Activated T-helper 1 cell treated with anti-CD3 and anti-CD28 coated beads, Interleukin-12 subunit alpha, Interleukin-12 subunit beta, Interleukin-2, Interleukin-4 antibody, amounts not matched to agents 30 ng/mL and 10 ng/mL and 1 ng/mL, durations not matched to agents 14 hours and 24 hours and 36 hours (primary cell): ENCODE data around the gene BHMT. TPM values are rescaled to one million over a fixed set of nuclear protein-coding genes. Genes with fewer than 3 reads are reported as not detected.

Experiments used
- DNase-seq: peaks from one replicate; pipeline ENCODE4 v3.0.0; 2021; ENCODE audit warnings: low spot score
- H3K27ac Mint-ChIP-seq: one replicate; pipeline ENCODE4 v1.8.0; 2021; ENCODE audit warnings: mild to moderate bottlenecking, mixed read lengths
- H3K27me3 Mint-ChIP-seq: one replicate; pipeline ENCODE4 v1.8.0; 2022; ENCODE audit warnings: mild to moderate bottlenecking, moderate library complexity, mixed read lengths; ENCODE audit not compliant: insufficient read depth
- H3K36me3 Mint-ChIP-seq: one replicate; pipeline ENCODE4 v1.8.0; 2021; ENCODE audit warnings: low read depth, mixed read lengths
- H3K4me1 Mint-ChIP-seq: one replicate; pipeline ENCODE4 v1.8.0; 2021; ENCODE audit warnings: low read depth, mixed read lengths
- H3K4me3 Mint-ChIP-seq: one replicate; pipeline ENCODE4 v1.8.0; 2021; ENCODE audit warnings: mild to moderate bottlenecking, moderate library complexity, mixed read lengths
- H3K9me3 Mint-ChIP-seq: one replicate; pipeline ENCODE4 v1.8.0; 2021; ENCODE audit warnings: mixed read lengths
- intact Hi-C: fragments of 100-400 bp; cut with micrococcal nuclease; formaldehyde crosslinking; loops from one replicate; pipeline ENCODE4 v1.15.1; 2024
- total RNA-seq: library from RNA; stranded (reverse); gene quantifications from 2 replicates; pipeline ENCODE4 v1.2.3, GENCODE V29; 2022

Gene BHMT
- total RNA-seq, 1 donor from 2014 or later, result not detected

- H3K27ac Mint-ChIP-seq, result no peak overlapping the region
- no peaks in the 10 kb centered on the region for H3K9me3 Mint-ChIP-seq
- no peaks in the 10 kb centered on the region for H3K36me3 Mint-ChIP-seq
- intact Hi-C loops, result no loop called here
- no peak for DNase-seq
- H3K4me1 Mint-ChIP-seq, result no peaks in the 10 kb centered on the region
- peaks cover 5% of the 10 kb centered on the region for H3K27me3 Mint-ChIP-seq
- no peak overlapping the region for H3K4me3 Mint-ChIP-seq
Measured at GRCh38 chr5:79091064-79091463, 20.5 kb upstream of the BHMT start.

DNA sequence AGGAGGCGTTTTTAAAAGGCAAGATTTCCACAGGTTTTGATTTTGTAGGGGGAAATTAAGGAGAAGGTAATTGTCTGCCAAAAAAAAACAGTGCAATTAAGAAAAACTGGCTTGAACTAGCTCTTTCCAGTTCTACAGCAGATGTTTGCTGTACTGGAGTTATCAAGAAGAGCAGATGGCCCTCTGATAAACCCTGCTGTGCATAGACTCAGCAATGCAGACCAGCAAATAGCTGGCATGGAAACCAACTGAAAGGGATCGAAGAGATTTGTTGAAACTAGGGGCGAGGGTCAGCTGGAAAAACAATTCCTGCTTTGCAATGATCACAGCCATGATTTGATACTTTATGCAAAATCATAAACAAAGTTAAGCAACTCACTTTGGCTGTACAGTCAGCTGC lies 17.8 kb upstream of the BHMT start:
- intact Hi-C loops, result no loop called here
- Mint-ChIP-seq H3K27me3 (peaks cover 3% of the 10 kb centered on the region), H3K4me1 (no peaks in the 10 kb centered on the region), H3K4me3 (no peak overlapping the region), H3K9me3 (no peaks in the 10 kb centered on the region), H3K36me3 (no peaks in the 10 kb centered on the region), H3K27ac (no peak overlapping the region)
- no peak for DNase-seq

- H3K27me3 Mint-ChIP-seq, result peaks cover 35% of the 10 kb centered on the region
- no peaks in the 10 kb centered on the region for H3K9me3 Mint-ChIP-seq
- H3K4me3 Mint-ChIP-seq, result no peak overlapping the region
- H3K4me1 Mint-ChIP-seq, result no peaks in the 10 kb centered on the region
- DNase-seq, result no peak
- H3K36me3 Mint-ChIP-seq, result no peaks in the 10 kb centered on the region
- no peak overlapping the region for H3K27ac Mint-ChIP-seq
- intact Hi-C loops, result no loop called here
Measured at GRCh38 chr5:79105868-79106267, 5.7 kb upstream of the BHMT start.

GRCh38 chr5:79107020-79107796 lies 4.4 kb upstream of the BHMT start:
- no peak overlapping the region for H3K27ac Mint-ChIP-seq
- no peaks in the 10 kb centered on the region for H3K9me3 Mint-ChIP-seq
- intact Hi-C loops, result no loop called here
- no peaks in the 10 kb centered on the region for H3K36me3 Mint-ChIP-seq
- H3K27me3 Mint-ChIP-seq, result peaks cover 46% of the 10 kb centered on the region
- no peak for DNase-seq
- no peak overlapping the region for H3K4me3 Mint-ChIP-seq
- no peaks in the 10 kb centered on the region for H3K4me1 Mint-ChIP-seq

DNA sequence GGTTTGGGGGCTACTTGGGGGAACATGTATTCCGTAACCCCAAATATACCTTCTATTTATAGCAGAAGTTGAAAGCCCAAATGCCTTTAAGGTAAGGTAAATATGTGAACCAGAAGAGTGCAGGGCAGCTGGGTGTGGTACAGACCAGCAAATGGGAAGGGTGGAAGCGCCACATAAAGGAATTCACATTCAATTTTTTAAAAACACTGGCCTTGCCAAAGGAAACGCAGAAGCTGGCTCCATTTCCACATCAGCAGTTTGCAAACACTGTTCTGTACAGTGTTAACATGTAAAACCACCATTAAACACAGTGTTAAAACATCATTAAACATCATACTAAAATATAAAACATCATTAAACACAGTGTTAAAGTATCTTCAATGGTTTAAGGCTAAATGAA lies 3.5 kb upstream of the BHMT start:
- Mint-ChIP-seq H3K4me3 (no peak overlapping the region), H3K9me3 (no peaks in the 10 kb centered on the region), H3K27ac (no peak overlapping the region), H3K36me3 (no peaks in the 10 kb centered on the region), H3K27me3 (peaks cover 53% of the 10 kb centered on the region), H3K4me1 (no peaks in the 10 kb centered on the region)
- no peak for DNase-seq
- intact Hi-C loops, result no loop called here

GRCh38 chr5:79108792-79109191 lies 2.8 kb upstream of the BHMT start:
- H3K27ac Mint-ChIP-seq, result no peak overlapping the region
- no peak for DNase-seq
- no peaks in the 10 kb centered on the region for H3K4me1 Mint-ChIP-seq
- H3K9me3 Mint-ChIP-seq, result no peaks in the 10 kb centered on the region
- no peak overlapping the region for H3K4me3 Mint-ChIP-seq
- intact Hi-C loops, result no loop called here
- no peaks in the 10 kb centered on the region for H3K36me3 Mint-ChIP-seq
- H3K27me3 Mint-ChIP-seq, result peaks cover 58% of the 10 kb centered on the region

- no peaks in the 10 kb centered on the region for H3K4me1 Mint-ChIP-seq
- H3K27ac Mint-ChIP-seq, result no peak overlapping the region
- intact Hi-C loops, result loop anchor here (1.0 kb wide), 3 partner anchors 85 to 211 kb away; no protein-coding TSS in a partner anchor
Measured at GRCh38 chr5:79109527-79110492, 1.8 kb upstream of the BHMT start.

GRCh38 chr5:79111960-79112702 lies 522 bp downstream of the BHMT start:
- Mint-ChIP-seq H3K27ac (no peak overlapping the region), H3K9me3 (no peaks in the 10 kb centered on the region), H3K4me1 (no peaks in the 10 kb centered on the region), H3K4me3 (no peak overlapping the region), H3K27me3 (peaks cover 71% of the 10 kb centered on the region), H3K36me3 (no peaks in the 10 kb centered on the region)
- DNase-seq, result no peak
- intact Hi-C loops, result no loop called here

More at GRCh38 chr5:79109527-79110492, 1.8 kb upstream of the BHMT start:
- H3K9me3 Mint-ChIP-seq, result no peaks in the 10 kb centered on the region
- no peaks in the 10 kb centered on the region for H3K36me3 Mint-ChIP-seq
- no peak overlapping the region for H3K4me3 Mint-ChIP-seq
- H3K27me3 Mint-ChIP-seq, result peaks cover 62% of the 10 kb centered on the region
- DNase-seq, result no peak

DNA sequence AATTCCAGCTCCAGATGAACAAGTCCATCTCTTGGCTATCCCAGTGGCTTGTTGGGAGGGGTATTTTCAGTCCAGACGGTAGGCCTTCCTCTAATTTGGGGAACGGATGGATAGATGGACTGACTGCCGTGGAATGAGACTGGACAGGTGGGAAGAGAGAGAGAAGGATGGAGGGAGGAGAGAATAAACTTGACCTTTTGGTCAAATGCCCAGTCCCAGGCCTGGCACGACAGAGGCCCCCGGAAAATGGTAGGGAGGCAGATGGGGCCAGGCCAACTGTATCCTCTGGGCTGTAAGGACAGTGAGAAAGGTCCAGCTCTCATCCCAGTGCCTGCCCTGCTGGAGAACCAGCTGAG lies 1.1 kb downstream of the BHMT start:
- intact Hi-C loops, result no loop called here
- H3K27me3 Mint-ChIP-seq, result peaks cover 70% of the 10 kb centered on the region
- H3K4me1 Mint-ChIP-seq, result no peaks in the 10 kb centered on the region
- H3K9me3 Mint-ChIP-seq, result no peaks in the 10 kb centered on the region
- no peaks in the 10 kb centered on the region for H3K36me3 Mint-ChIP-seq
- no peak for DNase-seq
- H3K4me3 Mint-ChIP-seq, result no peak overlapping the region
- H3K27ac Mint-ChIP-seq, result no peak overlapping the region

DNA sequence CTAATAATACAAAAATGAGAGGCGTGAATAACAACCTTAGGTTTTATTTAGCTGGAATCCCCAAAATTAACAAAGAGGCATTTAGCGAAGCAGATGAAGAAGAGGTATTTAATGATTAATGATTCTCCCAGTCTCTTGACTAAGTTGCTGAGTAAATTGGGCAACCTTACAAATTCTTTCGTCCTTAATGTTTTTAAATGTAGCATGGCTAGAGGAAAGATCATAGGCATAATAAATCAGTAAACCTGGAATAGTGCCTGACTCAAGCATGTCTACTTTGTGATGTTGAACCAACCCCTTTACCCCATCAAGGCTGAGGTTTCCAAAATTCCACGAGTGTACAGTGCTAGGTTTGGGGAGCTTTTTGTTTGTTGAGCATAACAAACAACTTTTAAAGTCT lies 7.9 kb downstream of the BHMT start:
- intact Hi-C loops, result no loop called here
- no peaks in the 10 kb centered on the region for H3K4me1 Mint-ChIP-seq
- H3K4me3 Mint-ChIP-seq, result no peak overlapping the region
- DNase-seq, result no peak
- no peak overlapping the region for H3K27ac Mint-ChIP-seq
- no peaks in the 10 kb centered on the region for H3K36me3 Mint-ChIP-seq
- H3K27me3 Mint-ChIP-seq, result peaks cover 15% of the 10 kb centered on the region
- H3K9me3 Mint-ChIP-seq, result no peaks in the 10 kb centered on the region

- H3K27me3 Mint-ChIP-seq, result peaks cover 10% of the 10 kb centered on the region
Measured at GRCh38 chr5:79120221-79120620, 8.6 kb downstream of the BHMT start.

GRCh38 chr5:79122973-79123372 lies 11.4 kb downstream of the BHMT start:
- H3K27me3 Mint-ChIP-seq, result peaks cover 2% of the 10 kb centered on the region

More at GRCh38 chr5:79120221-79120620, 8.6 kb downstream of the BHMT start:
- Mint-ChIP-seq H3K27ac (no peak overlapping the region), H3K36me3 (no peaks in the 10 kb centered on the region), H3K9me3 (no peaks in the 10 kb centered on the region), H3K4me1 (no peaks in the 10 kb centered on the region), H3K4me3 (no peak overlapping the region)
- intact Hi-C loops, result no loop called here
- no peak for DNase-seq

More at GRCh38 chr5:79122973-79123372, 11.4 kb downstream of the BHMT start:
- no peaks in the 10 kb centered on the region for H3K9me3 Mint-ChIP-seq
- H3K4me1 Mint-ChIP-seq, result no peaks in the 10 kb centered on the region
- no peaks in the 10 kb centered on the region for H3K36me3 Mint-ChIP-seq
- DNase-seq, result no peak
- no peak overlapping the region for H3K4me3 Mint-ChIP-seq
- intact Hi-C loops, result no loop called here
- H3K27ac Mint-ChIP-seq, result no peak overlapping the region
